ENCODE data around the gene EFEMP1.

Gene EFEMP1

DNA sequence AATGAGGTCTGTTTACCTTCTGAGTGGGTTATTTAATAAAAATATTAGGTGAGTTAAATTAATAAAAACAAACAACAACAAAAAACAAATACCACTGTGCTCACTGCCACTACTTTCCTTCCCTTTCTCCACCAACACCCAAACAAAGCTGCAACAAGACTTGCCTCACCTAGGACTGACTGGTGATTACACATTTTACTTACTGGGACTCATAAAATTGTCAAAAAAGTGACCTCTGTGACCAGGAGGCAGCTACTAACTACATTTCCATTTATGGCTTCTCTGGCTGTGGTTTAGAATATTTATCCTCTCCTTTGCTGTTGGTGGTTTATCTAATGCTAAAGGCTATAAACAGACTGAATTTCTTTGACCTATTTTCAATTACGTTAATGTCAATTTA lies 39.8 kb downstream of the EFEMP1 start:
- H3K27me3 ChIP-seq = no peaks in the 10 kb centered on the region
- no peak overlapping the region for H3K27ac ChIP-seq
- H3K9me3 ChIP-seq = no peaks in the 10 kb centered on the region
- TF ChIP-seq, protein P1, sequence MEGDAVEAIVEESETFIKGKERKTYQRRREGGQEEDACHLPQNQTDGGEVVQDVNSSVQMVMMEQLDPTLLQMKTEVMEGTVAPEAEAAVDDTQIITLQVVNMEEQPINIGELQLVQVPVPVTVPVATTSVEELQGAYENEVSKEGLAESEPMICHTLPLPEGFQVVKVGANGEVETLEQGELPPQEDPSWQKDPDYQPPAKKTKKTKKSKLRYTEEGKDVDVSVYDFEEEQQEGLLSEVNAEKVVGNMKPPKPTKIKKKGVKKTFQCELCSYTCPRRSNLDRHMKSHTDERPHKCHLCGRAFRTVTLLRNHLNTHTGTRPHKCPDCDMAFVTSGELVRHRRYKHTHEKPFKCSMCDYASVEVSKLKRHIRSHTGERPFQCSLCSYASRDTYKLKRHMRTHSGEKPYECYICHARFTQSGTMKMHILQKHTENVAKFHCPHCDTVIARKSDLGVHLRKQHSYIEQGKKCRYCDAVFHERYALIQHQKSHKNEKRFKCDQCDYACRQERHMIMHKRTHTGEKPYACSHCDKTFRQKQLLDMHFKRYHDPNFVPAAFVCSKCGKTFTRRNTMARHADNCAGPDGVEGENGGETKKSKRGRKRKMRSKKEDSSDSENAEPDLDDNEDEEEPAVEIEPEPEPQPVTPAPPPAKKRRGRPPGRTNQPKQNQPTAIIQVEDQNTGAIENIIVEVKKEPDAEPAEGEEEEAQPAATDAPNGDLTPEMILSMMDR (IDR thresholded peaks at IDR 0.05) = no peak
- H3K4me1 ChIP-seq (ENCODE audit: control insufficient read depth in 1 of 2, insufficient read depth in 1 of 2, low read depth in 1 of 2, low read length in 1 of 2) = no peaks in the 10 kb centered on the region
- H3K4me3 ChIP-seq (ENCODE audit: low read depth in 1 of 2, low read length in 1 of 2) = no peak overlapping the region
- H3K36me3 ChIP-seq = no peaks in the 10 kb centered on the region

DNA sequence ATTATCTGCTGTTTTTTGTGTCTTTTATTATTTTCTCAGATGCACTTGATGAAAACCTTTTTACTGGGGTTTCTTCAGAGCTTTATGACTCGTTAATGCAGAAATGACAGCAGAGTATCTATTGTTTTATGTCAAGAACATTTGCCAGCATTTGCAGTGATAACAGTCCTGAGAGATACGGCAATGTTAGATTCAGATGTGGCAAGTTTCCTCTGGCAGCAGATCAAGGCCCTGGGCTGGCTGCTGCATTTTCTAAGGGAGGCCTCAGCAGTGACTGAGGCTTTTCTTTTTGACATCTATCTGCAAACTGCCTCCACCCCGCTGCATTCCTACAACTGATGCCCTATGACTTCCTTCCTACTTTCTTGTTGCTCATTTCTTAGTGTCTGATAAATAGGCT lies 40.2 kb downstream of the EFEMP1 start:
- Histone ChIP-seq H3K36me3 (no peaks in the 10 kb centered on the region), H3K4me1 (ENCODE audit: control insufficient read depth in 1 of 2, insufficient read depth in 1 of 2, low read depth in 1 of 2, low read length in 1 of 2) (no peaks in the 10 kb centered on the region), H3K27ac (no peak overlapping the region), H3K9me3 (no peaks in the 10 kb centered on the region), H3K4me3 (ENCODE audit: low read depth in 1 of 2, low read length in 1 of 2) (no peak overlapping the region), H3K27me3 (no peaks in the 10 kb centered on the region)
- TF ChIP-seq, protein P1 (IDR thresholded peaks at IDR 0.05) = no peak

DNA sequence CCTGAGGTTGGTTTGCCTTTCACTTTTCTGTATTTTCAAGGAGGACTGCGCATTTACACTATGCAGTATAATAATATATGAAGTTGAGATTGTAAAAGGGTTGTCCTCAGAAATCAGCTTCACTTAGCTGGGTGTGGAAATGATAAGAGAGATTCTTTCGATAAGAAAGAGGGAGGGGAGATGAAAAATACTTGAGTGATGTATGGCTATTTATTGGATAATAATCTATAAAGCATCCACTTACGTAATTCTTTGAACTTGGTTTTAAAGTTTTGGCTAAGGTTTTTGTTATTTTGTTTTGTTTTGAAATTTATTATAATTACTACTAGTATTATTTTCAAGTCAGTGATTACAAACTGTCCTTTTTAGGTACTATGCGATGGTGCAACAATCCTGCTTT lies 40.6 kb downstream of the EFEMP1 start:
- H3K27ac ChIP-seq = no peak overlapping the region
- TF ChIP-seq, protein P1 (IDR thresholded peaks at IDR 0.05) = no peak
- no peaks in the 10 kb centered on the region for H3K27me3 ChIP-seq
- H3K4me1 ChIP-seq (ENCODE audit: control insufficient read depth in 1 of 2, insufficient read depth in 1 of 2, low read depth in 1 of 2, low read length in 1 of 2) = no peaks in the 10 kb centered on the region
- no peaks in the 10 kb centered on the region for H3K36me3 ChIP-seq
- H3K9me3 ChIP-seq = no peaks in the 10 kb centered on the region
- no peak overlapping the region for H3K4me3 ChIP-seq (ENCODE audit: low read depth in 1 of 2, low read length in 1 of 2)

DNA sequence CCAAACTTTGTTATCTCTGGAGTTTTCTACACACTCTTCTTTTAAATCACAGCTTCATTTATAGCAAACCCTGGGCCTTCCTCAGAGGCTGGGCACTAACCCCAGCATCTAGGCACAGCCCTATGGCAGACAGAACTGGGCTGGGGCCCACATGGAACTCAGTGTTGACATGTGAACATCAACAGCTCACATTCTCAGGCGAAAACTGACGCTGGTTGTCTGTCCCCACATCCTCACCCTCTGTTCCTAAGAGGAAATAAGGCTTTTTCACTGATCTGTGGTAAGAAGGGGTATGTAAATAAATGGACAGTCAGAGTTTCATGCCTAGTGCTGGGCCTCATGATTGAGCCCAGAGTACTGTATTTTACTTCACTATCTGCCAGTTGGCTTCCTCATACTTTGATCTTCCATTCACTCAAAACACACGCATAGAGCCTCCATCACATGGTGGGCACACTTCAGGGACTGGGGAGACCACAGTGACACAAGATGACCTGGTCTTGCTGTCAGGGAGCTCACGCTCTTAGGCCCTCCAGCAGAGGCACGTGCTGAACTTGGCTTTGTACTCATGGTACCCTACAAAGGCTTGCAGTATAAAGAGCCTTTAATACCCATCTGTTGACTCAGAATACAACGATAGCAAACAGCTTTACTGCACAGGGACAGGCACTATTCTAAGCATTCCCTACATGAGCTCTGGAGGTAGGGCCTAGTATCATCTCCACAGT lies 43.0 kb downstream of the EFEMP1 start:
- Histone ChIP-seq H3K4me3 (ENCODE audit: low read depth in 1 of 2, low read length in 1 of 2) (no peak overlapping the region), H3K27me3 (no peaks in the 10 kb centered on the region), H3K36me3 (no peaks in the 10 kb centered on the region), H3K4me1 (ENCODE audit: control insufficient read depth in 1 of 2, insufficient read depth in 1 of 2, low read depth in 1 of 2, low read length in 1 of 2) (no peaks in the 10 kb centered on the region), H3K27ac (no peak overlapping the region), H3K9me3 (no peaks in the 10 kb centered on the region)
- TF ChIP-seq, protein P1 (IDR thresholded peaks at IDR 0.05) = no peak

DNA sequence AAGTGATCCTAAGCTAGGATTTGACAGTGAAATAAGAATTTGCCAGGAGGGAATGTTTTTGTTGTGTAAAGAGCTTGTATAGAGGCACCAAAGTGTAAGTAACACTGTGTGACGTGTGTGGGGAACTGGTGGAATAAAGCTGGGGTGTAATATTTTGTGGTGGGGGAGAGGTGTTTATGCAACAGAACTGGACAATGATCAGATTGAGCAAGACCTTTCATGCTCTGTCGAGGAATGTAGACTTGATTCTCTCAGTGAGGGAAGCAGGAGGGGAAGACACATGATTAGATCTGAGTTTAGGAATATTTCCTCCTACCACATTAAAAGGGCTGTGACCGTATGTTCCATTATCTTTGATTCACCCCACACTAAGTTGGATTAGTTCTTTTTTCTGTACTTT lies 43.6 kb downstream of the EFEMP1 start:
- H3K27ac ChIP-seq = no peak overlapping the region
- H3K36me3 ChIP-seq = no peaks in the 10 kb centered on the region
- TF ChIP-seq, protein P1 (IDR thresholded peaks at IDR 0.05) = no peak
- H3K4me3 ChIP-seq (ENCODE audit: low read depth in 1 of 2, low read length in 1 of 2) = no peak overlapping the region
- H3K4me1 ChIP-seq (ENCODE audit: control insufficient read depth in 1 of 2, insufficient read depth in 1 of 2, low read depth in 1 of 2, low read length in 1 of 2) = no peaks in the 10 kb centered on the region
- H3K27me3 ChIP-seq = no peaks in the 10 kb centered on the region
- no peaks in the 10 kb centered on the region for H3K9me3 ChIP-seq
